Heart left ventricle (tissue), 13 donors: Measurements from ENCODE around the gene BTBD8.

Experiments
- POLR2A ChIP-seq, 2 donors: fragments of 450-650 bp; IDR thresholded peaks; one replicate each; pipeline ENCODE4 v1.6.1; 2017; ENCODE audit warnings: antibody characterized with exemption in 2 of 2, mild to moderate bottlenecking in 2 of 2, moderate library complexity in 2 of 2
- TF ChIP-seq, protein P1 (sequence below), 12 donors: fragments of 200-600 bp; sonication (generic) in 4 of 12; IDR thresholded peaks; one replicate each; pipeline versions ENCODE4 v1.5.0 to v1.8.0; 2018 to 2022; ENCODE audit warnings: antibody characterized with exemption in 12 of 12, mild to moderate bottlenecking in 5 of 12
- donor health status: ischemic (EF 13 %, LVEDD 7.1; RV severe dilation, severe dysfunction).
- donor health status: DM: no; HTN: yes; CAD: no.
- donor health status: DM: no; HTN: no; CAD: no.
- donor health status: ischemic (EF 25% LVEDD 6.9; RV normal size, moderate dysfunction).
- donor health status: ischemic (EF 25% LVEDD 5.7; RV mildly dilated, moderate dysfunction).
- donor health status: ischemic (EF 35%, LVEDD 5.7; RV mildly dilated, moderate dysfunction).
- donor health status: nonischemic (EF 11% LVEDD 7.7; RV severe dilation, severe dysfunction).
- donor health status: DM: yes; HTN: yes; CAD: no.
- donor health status: PGD.
- donor health status: ischemic (EF 29% LVEDD 5.4; RV normal size, mild dysfunction).
- donor health status: nonischemic (EF 23%, LVEDD 6.1; RV moderate dilation, normal function).

DNA sequence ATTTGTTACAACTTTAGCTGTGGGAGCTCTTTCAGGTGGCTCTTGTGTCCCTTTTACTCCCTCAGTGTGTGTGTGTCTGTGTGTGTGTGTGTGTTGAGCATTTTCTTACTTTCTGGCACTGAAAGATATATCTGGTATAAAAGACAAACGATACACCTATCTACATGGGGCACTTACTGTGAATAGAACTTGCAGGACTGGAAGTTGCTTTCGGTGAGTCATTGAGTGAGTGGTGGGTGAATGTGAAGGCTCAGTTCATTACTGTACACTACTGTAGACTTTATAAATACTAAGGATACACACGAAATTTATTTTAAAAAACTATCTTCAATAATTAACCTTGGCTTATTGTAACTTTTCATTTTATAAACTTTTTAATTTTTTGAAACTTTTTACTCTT is 38.7 kb downstream of the BTBD8 start:
- TF ChIP-seq, protein P1, sequence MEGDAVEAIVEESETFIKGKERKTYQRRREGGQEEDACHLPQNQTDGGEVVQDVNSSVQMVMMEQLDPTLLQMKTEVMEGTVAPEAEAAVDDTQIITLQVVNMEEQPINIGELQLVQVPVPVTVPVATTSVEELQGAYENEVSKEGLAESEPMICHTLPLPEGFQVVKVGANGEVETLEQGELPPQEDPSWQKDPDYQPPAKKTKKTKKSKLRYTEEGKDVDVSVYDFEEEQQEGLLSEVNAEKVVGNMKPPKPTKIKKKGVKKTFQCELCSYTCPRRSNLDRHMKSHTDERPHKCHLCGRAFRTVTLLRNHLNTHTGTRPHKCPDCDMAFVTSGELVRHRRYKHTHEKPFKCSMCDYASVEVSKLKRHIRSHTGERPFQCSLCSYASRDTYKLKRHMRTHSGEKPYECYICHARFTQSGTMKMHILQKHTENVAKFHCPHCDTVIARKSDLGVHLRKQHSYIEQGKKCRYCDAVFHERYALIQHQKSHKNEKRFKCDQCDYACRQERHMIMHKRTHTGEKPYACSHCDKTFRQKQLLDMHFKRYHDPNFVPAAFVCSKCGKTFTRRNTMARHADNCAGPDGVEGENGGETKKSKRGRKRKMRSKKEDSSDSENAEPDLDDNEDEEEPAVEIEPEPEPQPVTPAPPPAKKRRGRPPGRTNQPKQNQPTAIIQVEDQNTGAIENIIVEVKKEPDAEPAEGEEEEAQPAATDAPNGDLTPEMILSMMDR (IDR thresholded peaks at IDR 0.05): no peak
- TF ChIP-seq POLR2A (IDR thresholded peaks at IDR 0.05): no peak
